Progenitor cell of endocrine pancreas (in vitro differentiated cells): Measurements from ENCODE around the gene HS2ST1. TPM values are rescaled to one million over a fixed set of nuclear protein-coding genes. Genes with fewer than 3 reads are reported as not detected.
"Not testable (repeated sequence)": the region's sequence is repeated elsewhere in the genome, so short reads cannot be mapped to it uniquely, and the experiment has no call there.

Experiments used
- DNase-seq: peaks from one replicate; pipeline ENCODE4 v3.0.0; 2021; ENCODE audit warnings: low spot score; ENCODE audit not compliant: unreplicated experiment
- H3K27ac Mint-ChIP-seq: 2 replicates; pipeline ENCODE4 v1.8.0; 2021; ENCODE audit warnings: mild to moderate bottlenecking, moderate library complexity, mixed read lengths
- H3K27me3 Mint-ChIP-seq: 2 replicates; pipeline ENCODE4 v1.8.0; 2021; ENCODE audit warnings: mixed read lengths
- H3K36me3 Mint-ChIP-seq: 2 replicates; pipeline ENCODE4 v1.8.0; 2022; ENCODE audit warnings: mixed read lengths; ENCODE audit not compliant: insufficient read depth
- H3K4me1 Mint-ChIP-seq: 2 replicates; pipeline ENCODE4 v1.8.0; 2021; ENCODE audit warnings: low read depth, mixed read lengths
- H3K4me3 Mint-ChIP-seq: 2 replicates; pipeline ENCODE4 v1.8.0; 2021; ENCODE audit warnings: low read depth, mild to moderate bottlenecking, moderate library complexity, mixed read lengths
- H3K9me3 Mint-ChIP-seq: 2 replicates; pipeline ENCODE4 v1.8.0; 2021; ENCODE audit warnings: low read depth, mixed read lengths
- CTCF ChIP-seq: fragments of 200-600 bp; sonication (generic); IDR thresholded peaks from one replicate; pipeline ENCODE4 v1.5.0; 2021; ENCODE audit warnings: antibody characterized with exemption, mild to moderate bottlenecking; ENCODE audit not compliant: unreplicated experiment
- total RNA-seq: library from RNA; stranded (reverse); gene quantifications from 2 replicates; pipeline ENCODE4 v1.2.1, GENCODE V29; 2021

HS2ST1 gene
- total RNA-seq, 1 donor from 2014 or later, result 41.4 TPM

- no peak for DNase-seq
- H3K4me3 Mint-ChIP-seq, result no peak overlapping the region
Observed at GRCh38 chr1:87061742-87062156, 147.3 kb downstream of the HS2ST1 start.

GRCh38 chr1:87062687-87063086 lies 148.3 kb downstream of the HS2ST1 start:
- peaks cover 19% of the 10 kb centered on the region for H3K9me3 Mint-ChIP-seq
- no peak overlapping the region for H3K4me3 Mint-ChIP-seq
- H3K4me1 Mint-ChIP-seq, result peaks cover 1% of the 10 kb centered on the region
- H3K36me3 Mint-ChIP-seq, result peaks cover 10% of the 10 kb centered on the region
- no peak for DNase-seq
- no peak for TF ChIP-seq CTCF
- H3K27ac Mint-ChIP-seq, result no peak overlapping the region
- H3K27me3 Mint-ChIP-seq, result no peaks in the 10 kb centered on the region

More at GRCh38 chr1:87061742-87062156, 147.3 kb downstream of the HS2ST1 start:
- TF ChIP-seq CTCF, result no peak
- peaks cover 7% of the 10 kb centered on the region for H3K36me3 Mint-ChIP-seq
- H3K27me3 Mint-ChIP-seq, result no peaks in the 10 kb centered on the region
- peaks cover 12% of the 10 kb centered on the region for H3K9me3 Mint-ChIP-seq
- H3K27ac Mint-ChIP-seq, result no peak overlapping the region
- H3K4me1 Mint-ChIP-seq, result peaks cover 1% of the 10 kb centered on the region

- Mint-ChIP-seq H3K4me1 (peaks cover 1% of the 10 kb centered on the region), H3K4me3 (no peak overlapping the region), H3K27ac (no peak overlapping the region), H3K27me3 (no peaks in the 10 kb centered on the region), H3K9me3 (peaks cover 23% of the 10 kb centered on the region), H3K36me3 (peaks cover 10% of the 10 kb centered on the region)
- no peak for TF ChIP-seq CTCF
- no peak for DNase-seq
Observed at GRCh38 chr1:87064309-87064708, 149.9 kb downstream of the HS2ST1 start.

GRCh38 chr1:87064986-87065385 lies 150.6 kb downstream of the HS2ST1 start:
- no peak overlapping the region for H3K27ac Mint-ChIP-seq
- H3K36me3 Mint-ChIP-seq, result peaks cover 10% of the 10 kb centered on the region
- no peak overlapping the region for H3K4me3 Mint-ChIP-seq
- H3K27me3 Mint-ChIP-seq, result no peaks in the 10 kb centered on the region
- H3K4me1 Mint-ChIP-seq, result peaks cover 1% of the 10 kb centered on the region
- peaks cover 23% of the 10 kb centered on the region for H3K9me3 Mint-ChIP-seq
- DNase-seq, result no peak
- no peak for TF ChIP-seq CTCF

GRCh38 chr1:87066708-87067107 lies 152.3 kb downstream of the HS2ST1 start:
- H3K4me1 Mint-ChIP-seq, result not testable (repeated sequence)

GRCh38 chr1:87072411-87072810 lies 158.0 kb downstream of the HS2ST1 start:
- H3K4me3 Mint-ChIP-seq, result no peak overlapping the region
- H3K27ac Mint-ChIP-seq, result no peak overlapping the region
- H3K27me3 Mint-ChIP-seq, result no peaks in the 10 kb centered on the region
- peaks cover 7% of the 10 kb centered on the region for H3K9me3 Mint-ChIP-seq
- no peak for TF ChIP-seq CTCF
- no peaks in the 10 kb centered on the region for H3K4me1 Mint-ChIP-seq
- no peak for DNase-seq
- H3K36me3 Mint-ChIP-seq, result peaks cover 2% of the 10 kb centered on the region

More at GRCh38 chr1:87066708-87067107, 152.3 kb downstream of the HS2ST1 start:
- DNase-seq, H3K27me3 Mint-ChIP-seq, H3K27ac Mint-ChIP-seq, H3K36me3 Mint-ChIP-seq, H3K4me3 Mint-ChIP-seq: not testable (repeated sequence)
- peaks cover 23% of the 10 kb centered on the region for H3K9me3 Mint-ChIP-seq
